Fibroblast of skin of back (primary cell): ENCODE data around the gene NEDD4.
"Not testable (repeated sequence)": the region's sequence is repeated elsewhere in the genome, so short reads cannot be mapped to it uniquely, and the experiment has no call there.

Experiments used
- DNase-seq: peaks from one replicate; pipeline ENCODE4 v3.0.0-alpha.2; 2013

Gene NEDD4

DNA sequence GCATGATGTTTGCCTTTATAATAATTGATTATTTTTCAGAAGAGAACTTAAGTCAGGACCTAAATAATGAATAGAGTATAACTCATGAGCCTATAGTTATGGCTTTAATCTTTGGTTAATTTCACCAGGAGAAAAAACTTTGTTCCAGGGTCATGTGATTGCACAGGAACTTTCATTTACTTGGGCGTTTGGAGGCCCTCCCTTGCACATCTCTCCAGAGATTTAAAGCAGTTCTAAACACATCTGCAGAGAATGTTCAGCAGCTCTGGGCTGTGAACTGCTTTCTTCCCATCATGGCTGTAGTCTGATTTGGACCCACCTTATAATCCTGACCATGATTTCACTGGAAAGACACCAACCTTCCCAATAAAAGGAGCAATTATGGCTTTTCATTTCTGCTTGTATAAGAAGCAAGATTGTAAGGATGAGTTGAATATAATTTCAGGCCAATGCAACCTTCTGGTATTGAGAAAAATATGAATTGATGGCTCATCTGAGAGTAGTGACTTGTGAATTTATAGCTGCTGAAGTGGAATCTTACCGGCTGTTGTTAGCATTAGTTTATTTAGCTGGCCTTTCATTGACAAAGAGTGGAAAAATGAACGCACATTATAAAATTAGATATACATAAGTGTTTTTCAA is 169.6 kb downstream of the NEDD4 start:
- peak; percentile 23 for DNase-seq

DNA sequence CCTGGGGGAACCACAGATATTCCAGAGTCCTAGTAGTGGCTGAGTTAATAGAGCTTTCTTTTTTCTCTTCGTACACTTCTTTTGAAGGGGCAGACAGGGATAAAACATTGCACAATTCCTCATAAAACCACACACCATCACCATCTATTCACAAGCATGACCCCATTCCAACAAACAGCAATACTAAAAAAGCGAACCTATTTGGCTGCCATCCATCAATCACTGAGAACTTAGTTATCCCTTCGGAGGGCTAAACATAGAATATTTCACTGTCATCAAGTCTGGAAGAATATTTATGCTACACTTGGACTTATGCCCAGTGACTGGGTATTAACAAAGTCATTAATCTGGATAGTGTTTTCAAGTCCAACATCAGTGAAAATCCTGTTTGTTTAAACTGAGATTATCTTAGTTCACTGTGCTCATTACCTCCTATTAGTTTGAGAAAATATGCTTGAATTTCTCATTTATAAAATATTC is 170.2 kb downstream of the NEDD4 start:
- DNase-seq = peak; percentile 82

DNA sequence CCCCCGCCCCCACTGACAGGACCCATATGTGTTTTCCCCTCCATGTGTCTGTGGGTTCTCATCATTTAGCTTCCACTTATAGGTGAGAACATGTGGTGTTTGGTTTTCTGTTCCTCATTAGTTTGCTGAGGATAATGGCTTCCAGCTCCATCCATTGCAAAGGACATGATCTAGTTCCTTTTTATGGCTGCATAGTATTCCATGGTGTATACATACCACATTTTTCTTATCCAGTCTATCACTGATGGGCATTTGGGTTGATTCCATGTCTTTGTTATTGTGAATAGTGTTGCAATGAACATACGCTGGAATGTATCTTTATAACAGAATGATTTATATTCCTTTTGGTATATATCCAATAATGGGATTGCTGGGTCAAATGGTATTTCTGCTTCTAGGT is 171.7 kb downstream of the NEDD4 start:
- not testable (repeated sequence) for DNase-seq

DNA sequence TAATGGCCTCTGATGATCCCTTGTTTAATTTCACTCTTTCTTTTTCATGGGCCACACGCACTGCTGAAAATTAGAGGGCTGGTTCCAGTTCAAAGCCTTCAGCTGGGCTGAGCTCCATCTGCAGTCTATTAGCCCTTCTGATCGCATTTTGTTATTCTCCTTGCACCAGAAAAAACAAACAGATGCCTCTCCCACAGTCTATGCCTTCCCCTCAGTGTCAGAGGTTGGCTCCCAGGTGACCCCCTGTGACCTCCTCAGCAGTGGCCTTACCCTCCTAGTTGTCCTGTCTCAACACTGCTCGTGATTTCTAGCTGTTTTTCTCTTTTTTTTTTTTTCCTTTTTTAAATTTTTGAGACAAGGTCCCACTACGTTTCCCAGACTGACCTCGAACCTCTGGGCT is 173.4 kb downstream of the NEDD4 start:
- no peak for DNase-seq

DNA sequence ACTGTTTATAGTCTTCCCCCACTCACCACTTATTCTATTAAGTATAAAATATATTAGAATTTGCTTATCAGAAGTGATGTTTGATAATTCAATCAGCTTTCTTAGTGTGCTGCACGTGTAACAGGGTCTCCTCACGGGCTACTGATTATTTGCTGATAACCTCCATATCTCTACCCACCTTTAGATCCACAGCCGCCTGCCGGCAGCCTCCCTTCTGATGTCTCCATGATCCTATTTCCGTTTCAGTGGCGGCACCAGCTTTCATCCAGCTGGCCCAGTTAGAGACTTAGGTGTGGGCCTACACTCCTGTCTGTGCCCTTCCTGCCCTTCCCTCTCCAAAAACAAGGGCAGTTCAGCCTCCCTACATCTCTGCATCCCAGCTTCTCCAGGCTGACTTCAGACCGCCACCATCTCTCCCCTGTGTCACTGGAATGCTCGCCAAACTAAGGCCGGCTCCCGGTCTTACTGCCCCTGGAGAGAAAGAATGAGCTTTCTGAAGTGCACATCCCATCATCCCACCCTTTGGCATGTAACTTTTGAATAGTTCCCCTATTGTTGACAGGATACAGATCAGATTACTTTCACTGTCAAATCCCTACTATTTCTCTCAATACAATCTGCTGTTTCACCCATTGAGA is 173.9 kb downstream of the NEDD4 start:
- no peak for DNase-seq

DNA sequence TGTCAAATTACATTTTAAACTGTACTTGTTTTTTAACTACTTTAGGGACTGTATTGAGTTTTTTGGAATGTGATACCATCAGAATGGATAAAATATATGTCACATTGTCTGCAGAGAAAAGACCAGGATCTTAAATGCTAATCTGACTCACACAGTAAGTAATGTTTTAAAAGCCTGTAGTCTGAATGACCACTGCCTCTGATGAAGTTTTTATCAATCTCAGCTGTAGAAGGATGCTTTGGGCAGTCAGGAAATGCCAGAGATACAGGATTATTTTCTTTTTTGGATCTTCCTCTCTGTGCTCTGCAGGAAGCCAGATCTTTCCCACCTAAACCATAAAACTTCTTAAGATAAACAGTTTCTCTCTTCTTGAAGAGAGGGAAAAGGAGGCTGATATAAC is 177.4 kb downstream of the NEDD4 start:
- DNase-seq = peak; percentile 55

DNA sequence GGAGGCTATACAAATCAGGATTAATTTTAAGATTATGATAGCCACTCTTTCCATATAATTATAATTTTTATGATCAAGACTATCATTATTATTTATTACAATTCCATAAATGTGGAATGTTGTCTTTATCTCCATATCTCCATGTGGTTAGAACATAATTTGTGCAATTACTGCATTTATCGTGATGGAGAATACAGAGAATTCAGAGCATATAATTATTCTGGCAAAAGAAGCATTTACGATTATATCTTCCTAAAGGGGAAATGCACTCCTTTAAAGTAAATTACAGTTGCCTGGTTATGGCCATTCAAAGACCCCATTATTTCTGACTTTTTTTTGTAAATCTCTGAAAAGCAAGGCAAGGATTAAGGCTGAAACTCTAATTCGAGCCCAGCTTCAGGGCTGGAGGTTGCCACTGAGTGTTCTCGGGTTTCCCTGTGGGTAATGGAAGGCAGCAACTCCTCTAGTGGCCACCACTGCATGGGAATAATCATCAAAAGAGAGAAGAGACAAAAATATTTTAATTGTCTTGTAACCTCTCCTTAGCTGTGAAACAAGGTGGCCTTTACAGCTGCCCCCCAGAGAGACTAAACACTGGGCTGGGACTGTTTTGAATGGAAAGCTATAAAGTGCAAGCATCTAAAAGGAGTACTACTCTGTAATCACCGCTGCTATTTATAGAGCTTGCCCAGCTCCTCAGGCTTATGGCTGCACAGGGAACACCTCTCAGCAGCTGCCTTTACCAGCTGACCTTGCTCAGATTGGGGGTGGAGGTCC is 190.6 kb downstream of the NEDD4 start:
- no peak for DNase-seq

DNA sequence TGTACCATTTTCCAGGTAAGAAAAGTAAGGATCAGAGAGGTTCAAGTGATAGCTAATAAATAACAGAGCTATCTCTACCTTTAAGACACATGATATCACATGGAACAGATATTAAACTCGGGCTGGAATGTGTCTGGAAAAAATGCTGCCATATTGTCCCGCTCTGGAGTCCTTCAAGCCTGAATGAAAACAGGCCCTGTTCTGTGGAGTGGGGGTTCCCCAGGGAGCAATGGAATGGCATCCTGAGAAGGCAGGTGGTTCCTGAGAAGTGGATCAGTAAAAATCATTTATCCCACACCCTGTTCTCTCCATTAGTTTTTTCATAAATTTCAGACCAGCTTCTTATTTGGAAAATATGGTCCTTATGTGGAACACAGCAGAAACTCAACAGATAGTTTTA is 193.2 kb downstream of the NEDD4 start:
- DNase-seq = no peak

DNA sequence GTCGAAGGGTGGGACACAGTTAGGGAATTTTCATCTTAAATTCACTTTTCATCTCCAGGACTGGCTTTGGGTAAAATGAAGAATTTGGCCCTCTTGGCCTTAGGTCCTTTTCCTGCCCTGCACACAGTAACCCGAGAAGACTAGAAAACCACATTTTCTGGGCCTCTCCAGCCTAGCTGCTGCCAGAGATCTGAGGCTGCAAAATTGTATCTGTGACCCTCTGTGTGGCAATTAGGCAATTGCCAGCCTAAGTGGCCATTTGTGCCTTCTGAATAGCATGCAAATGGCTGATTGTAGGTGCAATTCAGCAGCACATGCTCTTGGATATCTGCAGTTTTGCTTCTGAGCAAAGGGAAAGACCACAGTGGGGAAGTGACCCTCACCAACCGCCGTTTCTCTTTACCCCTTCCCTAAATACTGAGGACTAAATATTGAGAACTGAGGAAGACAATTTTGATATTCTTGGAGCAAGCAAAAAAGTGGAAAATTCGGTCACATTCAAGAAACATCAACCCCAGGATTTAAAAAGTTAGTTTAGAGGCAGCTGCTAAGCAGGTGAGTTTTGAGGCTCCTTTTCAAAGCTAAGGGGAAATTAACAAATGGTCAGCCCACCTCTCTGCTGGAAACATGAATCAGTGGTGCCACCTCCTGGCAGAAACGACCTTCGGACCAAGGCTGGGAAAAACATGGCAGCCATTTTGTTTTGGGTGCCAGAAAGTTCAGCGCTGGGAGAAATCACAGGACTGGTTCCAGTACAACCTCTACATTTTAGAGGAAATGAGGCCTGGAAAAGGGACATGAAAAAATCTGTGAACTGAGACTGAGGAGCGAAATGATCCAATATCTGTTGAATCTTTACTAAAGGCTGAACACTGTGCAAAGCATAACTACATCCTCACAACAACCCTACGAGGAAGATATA is 193.9 kb downstream of the NEDD4 start:
- peak; percentile 22 for DNase-seq

DNA sequence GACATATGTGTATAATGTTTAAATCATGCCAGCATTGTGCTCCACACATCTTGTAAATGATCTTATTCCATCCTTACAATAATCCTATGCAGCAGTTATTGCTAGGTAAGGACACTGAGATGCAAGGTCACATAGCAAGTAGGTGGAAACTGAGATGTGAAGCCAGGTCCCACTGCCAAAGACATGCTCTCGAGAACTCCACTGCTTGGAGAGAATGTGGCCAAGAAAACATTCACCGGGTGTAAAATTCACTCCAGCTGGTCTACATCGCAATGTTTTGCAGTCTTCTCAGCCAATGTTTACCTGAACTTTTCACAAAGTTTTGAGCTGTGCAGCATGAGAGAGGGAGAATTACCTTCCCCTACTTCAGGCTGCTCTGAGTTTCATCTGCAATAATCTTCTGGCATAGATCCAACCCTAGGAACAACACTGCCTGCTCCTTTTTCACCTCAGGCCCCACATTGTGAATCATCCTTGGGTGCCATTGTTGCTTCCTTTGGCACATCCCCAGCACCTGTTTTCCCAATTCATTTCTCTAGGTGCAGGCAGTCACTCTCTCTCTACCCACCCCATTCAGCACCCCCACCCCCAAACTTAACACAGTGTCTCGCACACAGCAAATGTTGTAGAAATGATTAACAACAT is 197.0 kb downstream of the NEDD4 start:
- no peak for DNase-seq

DNA sequence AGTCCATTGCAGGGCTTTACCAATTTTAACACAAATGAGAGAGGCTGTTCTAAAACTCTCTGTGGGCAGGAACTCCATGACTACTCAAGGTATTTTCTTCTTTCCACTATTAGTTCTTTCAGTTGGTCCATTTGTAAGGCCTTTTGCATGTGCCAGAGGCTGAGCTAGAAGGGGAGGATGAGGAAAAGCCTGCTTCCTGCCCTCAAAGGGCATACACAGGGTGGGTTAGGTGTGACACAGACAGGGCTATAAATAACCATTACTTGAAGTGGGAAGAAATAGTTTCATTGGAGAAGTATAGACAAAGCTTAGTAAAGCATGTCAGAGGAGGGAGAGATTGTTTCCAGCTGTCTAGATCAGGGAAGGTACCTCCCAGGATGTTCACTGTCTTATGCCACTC is 198.4 kb downstream of the NEDD4 start:
- no peak for DNase-seq

DNA sequence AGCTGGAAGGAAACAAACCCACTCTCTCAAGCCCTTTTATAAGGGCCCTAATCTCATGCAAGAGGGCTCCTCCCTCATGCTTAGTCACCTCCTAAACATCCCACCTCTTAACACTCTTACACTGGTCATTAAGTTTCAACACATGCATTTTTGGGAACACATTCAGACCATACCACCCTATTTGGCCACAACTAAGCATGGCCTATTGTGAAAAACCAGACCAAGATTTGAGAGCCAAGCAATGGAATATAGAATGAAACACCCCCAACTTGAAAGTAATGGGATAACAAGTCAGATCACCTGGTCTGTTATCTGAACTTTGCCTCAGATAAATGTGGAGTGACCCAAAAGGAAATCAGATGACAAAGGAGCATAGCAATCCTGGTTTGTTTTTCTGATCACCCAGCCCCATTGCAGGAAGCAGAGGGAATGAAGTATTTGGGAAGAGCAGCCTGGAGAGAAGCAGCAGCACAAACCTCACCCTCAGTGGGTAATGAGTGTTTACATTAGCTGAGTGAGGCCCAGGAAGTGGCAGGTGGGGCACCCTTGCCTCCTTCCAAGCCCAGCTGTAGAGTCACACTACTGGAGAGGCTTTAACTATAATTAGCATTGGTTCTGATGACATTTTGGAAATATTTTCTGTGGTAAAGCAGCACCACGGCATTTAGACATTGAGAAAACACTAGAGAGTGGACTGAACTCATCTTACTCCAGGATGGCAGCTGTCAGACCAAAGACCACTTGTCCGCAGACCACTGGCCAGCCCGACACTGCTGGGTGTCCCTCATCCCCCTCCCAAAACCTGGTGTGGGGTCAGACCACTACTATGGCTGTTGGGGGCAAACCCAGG is 201.6 kb downstream of the NEDD4 start:
- DNase-seq = peak; percentile 62

DNA sequence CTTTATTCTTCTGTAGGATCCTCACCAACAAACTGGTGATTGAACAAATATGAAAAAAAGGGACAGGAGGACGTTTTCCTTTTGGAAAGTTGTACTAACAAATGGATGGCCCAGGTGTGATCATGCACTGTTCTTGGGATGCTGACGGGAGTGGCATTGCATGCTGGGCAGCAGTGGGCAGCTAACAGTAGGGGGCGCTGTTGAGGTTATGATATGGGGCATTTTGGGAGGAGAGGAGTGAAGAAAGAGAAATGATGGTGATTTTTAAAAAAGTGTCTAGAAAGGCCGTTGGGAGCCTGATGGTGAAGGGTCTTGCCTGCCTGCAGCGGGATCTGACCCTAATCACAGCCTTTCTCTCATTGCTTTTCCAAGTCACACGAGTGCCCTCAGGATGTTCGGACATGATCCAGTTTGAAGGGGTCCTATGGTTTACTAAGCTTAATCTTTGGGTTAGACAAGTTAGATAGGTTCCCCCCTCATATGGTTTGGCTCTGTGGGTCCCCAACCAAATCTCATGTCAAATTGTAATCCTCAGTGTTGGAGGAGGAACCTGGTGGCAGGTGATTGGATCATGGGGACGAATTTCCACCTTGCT is 204.2 kb downstream of the NEDD4 start:
- no peak for DNase-seq

DNA sequence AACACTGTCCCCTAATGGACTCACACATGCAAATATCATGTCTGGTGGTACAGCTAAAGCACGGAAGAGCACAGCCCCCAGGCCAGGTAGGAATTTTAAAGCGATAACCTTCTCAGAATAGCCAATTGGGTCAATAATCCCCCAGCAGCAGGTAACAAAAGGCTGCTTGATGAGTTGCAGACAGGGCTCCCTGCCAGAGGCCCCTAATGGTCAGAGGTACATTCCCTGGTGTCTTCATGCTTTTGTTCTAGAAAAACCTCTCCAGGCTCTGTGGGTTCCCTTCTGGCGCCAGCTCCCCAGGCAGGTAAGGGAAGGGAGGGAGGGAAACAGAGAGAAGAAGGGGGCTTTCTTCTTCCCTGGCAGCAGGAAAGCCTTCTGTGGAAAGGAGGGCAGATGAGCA is 207.1 kb downstream of the NEDD4 start:
- no peak for DNase-seq

DNA sequence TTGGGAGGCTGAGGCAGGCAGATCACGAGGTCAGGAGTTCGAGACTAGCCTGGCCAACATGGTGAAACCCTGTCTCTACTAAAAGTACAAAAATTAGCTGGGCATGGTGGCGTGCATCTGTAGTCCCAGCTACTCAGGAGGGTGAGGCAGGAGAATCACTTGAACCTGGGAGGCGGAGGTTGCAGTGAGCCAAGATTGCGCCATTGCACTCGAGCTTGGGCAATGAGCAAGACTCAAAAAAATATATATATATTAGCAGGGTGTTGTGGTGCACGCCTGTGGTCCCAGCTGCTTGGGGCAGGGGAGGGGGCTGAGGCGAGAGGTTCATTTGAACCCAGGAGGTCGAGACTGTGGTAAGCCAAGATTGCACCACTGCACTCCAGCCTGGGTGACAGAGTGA is 207.8 kb downstream of the NEDD4 start:
- DNase-seq = not testable (repeated sequence)

DNA sequence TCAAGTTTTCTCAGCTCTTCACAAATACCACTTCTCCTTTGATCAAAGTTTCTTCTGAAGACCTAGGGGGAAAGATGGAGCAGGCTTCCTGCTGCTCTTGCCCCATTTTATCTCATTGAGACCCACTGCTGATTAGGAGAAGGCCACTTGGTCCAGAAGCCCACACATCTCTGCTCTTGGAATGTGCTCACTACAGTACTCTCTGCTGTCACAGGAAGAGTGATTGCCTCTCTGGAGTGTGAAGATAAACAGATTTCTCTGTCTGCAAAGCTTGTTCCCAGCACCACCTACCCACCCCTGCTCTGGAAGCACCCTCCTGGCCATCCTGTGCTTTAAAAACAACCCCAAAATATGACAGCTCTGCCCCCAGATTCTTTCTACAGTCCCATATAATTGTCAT is 209.1 kb downstream of the NEDD4 start:
- DNase-seq = no peak

DNA sequence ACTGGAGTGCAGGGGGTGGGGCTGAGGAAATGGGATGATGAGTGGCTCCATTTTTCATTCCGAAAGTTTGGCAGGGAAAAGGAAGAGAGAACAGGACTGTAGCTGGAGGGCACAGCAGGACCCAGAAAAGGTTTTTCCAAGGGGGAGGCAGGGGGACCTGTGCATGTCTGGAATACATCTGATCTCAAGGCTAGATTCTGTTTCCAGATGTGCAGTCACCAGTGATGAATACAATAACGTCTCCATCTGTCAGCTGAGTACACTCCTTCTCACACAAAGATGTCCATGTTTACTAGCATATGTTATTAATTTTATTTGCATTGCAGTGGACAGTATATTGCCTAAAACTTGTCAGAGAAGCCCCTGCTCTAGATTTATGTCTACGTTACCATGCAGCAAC is 210.5 kb downstream of the NEDD4 start:
- DNase-seq = no peak

DNA sequence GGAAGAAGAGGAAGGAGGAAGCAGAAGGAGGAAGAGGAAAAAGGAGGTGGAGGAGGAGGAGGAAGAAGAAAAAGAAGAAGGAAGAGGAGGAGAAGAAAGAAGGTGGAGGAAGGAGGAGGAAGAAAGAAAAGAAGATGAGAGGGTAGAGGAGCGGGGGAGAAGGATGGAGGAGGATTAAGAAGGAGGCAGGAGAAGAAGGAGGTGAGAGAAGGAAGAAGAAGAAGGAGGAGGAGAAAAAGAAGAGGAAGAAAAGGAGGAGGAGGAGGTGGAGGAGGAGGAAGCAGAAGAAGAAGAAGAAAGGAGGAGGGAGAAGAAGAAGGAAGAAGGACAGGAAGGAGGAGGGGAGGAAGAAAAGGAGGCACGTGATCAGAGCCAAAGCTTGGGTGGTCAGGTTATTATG is 213.1 kb downstream of the NEDD4 start:
- no peak for DNase-seq

DNA sequence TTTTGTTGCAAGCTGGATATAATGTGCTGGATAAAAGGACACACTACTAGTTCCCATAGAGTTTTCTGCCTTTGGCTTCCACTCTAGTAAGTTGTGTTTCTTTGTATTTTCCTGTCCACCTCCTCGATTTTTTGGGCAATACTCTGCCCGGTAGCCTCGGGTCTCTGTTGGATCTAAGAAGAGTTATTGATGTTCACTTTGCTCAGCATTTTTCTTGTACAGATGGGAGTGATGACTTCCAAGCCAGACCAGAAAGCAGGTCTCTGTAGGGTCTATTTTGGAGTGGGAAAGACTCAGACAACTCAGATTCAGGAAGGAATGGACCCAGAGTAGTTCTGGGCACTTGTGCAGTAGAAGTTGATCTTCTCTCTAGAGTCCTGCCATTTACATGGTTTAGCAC is 214.5 kb downstream of the NEDD4 start:
- DNase-seq = no peak
